Activated CD4-positive, alpha-beta T cell treated with anti-CD3 and anti-CD28 coated beads, Interleukin-2, Interleukin-4, amounts not matched to agents 100 ng/mL and 50 ng/mL, durations not matched to agents 16 hours and 8 hours (primary cell): Measurements from ENCODE around the gene FCRL3.

Experiments used
- DNase-seq: peaks from one replicate; pipeline ENCODE4 v3.0.0-alpha.2; 2020; ENCODE audit warnings: low spot score

FCRL3 gene

DNA sequence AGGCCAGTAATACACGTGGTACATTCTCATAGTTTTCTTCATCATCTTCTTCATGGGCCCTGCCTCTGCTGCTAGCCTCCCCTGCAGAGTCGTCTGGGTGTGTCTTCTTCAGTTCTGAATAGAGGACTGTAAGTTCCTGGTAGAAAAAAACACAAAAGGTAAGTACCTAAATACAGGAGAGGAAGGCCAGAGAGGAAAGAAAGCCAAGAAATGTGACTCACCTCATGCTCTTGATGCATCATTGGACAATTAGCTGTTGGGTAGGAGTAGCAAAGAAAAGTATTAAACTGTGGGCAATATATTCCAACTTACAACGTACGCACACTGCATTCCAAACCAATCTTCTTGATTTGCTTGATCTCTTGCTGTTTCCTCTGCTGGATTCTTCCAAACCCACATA, 21.8 kb downstream of the FCRL3 start:
- no peak for DNase-seq

- DNase-seq = no peak
These were observed 27.6 kb downstream of the FCRL3 start for GRCh38 chr1:157673008-157673407.

- no peak for DNase-seq
These were observed 28.7 kb downstream of the FCRL3 start for GRCh38 chr1:157671895-157672294.

DNA sequence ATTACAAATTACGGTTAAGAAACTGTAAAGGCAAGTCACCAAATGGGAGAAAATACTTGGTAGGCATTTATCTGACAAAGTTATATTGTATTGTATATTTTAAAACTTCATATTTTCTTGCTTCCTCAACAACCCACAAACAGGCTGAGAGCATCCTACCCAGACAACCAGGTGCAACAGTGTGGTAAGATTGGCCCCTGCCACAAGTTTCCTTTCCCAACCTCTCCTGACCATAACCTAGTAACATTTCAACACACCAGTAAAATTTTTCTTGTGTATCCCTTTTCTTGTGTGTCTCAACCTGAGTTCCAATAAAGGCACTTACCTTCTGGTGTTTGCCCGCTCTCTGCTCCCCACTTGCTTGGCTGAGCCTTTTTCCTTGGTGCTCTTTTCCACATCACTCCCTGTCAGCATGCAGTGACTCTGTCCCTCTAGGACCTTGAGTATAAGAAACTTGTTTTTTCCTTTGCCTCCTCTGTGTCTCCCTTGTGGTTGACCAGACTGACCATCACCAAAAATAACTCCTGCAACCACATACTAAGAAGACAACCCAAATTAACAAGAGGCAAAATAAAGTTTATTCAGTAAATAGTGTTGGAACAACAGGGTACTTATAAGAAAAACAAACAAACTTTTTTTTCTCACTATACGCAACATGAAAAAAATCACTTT, 40.9 kb downstream of the FCRL3 start:
- DNase-seq = no peak

- no peak for DNase-seq
These were observed 42.0 kb downstream of the FCRL3 start for GRCh38 chr1:157658571-157658970.

DNA sequence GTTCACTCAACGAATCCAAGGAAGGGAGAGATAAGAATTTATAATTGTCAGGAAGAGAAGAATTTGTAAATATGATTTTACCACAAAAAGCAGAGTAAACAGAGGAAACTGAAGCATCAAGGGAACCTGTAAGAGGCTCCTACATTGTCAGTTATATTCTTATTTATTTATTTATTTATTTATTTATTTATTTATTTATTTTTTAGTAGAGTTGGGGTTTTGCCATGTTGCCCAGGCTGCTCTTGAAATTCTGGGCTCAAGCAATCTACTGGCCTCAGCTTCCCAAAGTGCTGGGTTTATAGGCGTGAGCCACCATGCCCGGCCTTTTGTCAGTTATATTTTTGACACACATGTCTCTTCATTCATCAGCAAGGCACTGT, 47.1 kb downstream of the FCRL3 start:
- DNase-seq = no peak

- DNase-seq = no peak
These were observed 47.6 kb downstream of the FCRL3 start for GRCh38 chr1:157652859-157653493.

GRCh38 chr1:157648317-157648716, 52.3 kb downstream of the FCRL3 start:
- DNase-seq = no peak

DNA sequence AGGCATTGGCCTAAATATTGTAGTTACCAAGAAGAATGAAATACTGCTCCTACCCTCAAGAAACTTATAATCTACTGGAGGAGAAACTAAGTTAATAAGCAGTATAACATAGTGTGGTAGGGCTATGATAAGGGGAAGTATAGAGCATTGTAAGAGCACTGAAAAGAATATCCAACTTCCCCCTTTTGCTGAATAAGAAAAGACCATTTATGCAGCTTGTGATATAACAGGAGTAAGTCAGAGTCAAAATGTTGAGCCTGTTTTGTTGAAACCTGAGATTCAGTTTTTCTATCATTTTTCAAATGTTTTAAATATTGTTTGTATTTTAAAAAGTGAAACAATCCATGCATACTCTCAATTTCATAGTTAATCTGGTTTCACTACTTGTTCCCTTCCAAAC, 54.4 kb downstream of the FCRL3 start:
- DNase-seq = no peak

- DNase-seq = no peak
These were observed 59.4 kb downstream of the FCRL3 start for GRCh38 chr1:157641177-157641576.

DNA sequence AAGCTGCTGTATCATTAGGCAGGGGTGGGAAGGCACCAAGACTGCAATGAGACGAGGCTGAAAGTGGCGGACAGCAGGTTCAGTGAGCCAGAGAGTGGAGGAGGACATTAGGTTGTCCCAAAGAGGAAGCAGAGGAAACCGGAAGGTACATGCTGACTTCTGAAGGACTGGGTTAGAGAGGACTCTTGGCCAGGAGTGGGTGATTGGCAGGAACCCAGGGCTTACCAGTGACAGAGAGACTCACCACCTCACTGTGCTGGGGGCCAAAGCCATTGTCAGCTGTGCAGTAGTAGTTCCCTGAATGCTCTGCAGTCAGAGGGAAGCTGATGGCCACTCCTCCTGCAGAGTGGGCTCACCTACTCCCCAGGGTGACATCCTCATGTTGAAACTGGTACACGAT, 60.8 kb downstream of the FCRL3 start:
- no peak for DNase-seq

- DNase-seq = no peak
These were observed 71.8 kb downstream of the FCRL3 start for GRCh38 chr1:157628773-157629172.
